Adipocyte (in vitro differentiated cells): ENCODE data around the gene TLCD3B.

Source experiments
- DNase-seq: peaks from one replicate; pipeline ENCODE4 v3.0.0-alpha.2; 2015; ENCODE audit warnings: low read depth
- H3K27me3 ChIP-seq: replicated peaks from 2 replicates; pipeline ENCODE4 v1.7.0; 2013; ENCODE audit warnings: mild to moderate bottlenecking, low read length, moderate library complexity; ENCODE audit not compliant: control insufficient read depth, insufficient read depth
- H3K36me3 ChIP-seq: 2 replicates; pipeline ENCODE4 v1.7.0; 2013; ENCODE audit warnings: low read length, mild to moderate bottlenecking, moderate library complexity; ENCODE audit not compliant: control insufficient read depth, insufficient read depth, severe bottlenecking
- H3K4me1 ChIP-seq: 2 replicates; pipeline ENCODE4 v1.7.0; 2013; ENCODE audit warnings: mild to moderate bottlenecking, low read length, moderate library complexity; ENCODE audit not compliant: control insufficient read depth, insufficient read depth
- H3K4me3 ChIP-seq: 2 replicates; pipeline ENCODE4 v1.7.0; 2013; ENCODE audit warnings: mild to moderate bottlenecking, low read length, moderate library complexity
- H3K9ac ChIP-seq: 2 replicates; pipeline ENCODE4 v1.7.0; 2013; ENCODE audit warnings: mild to moderate bottlenecking, low read length, moderate library complexity
- H3K9me3 ChIP-seq: 2 replicates; pipeline ENCODE4 v1.7.0; 2013; ENCODE audit warnings: mild to moderate bottlenecking, low read length, moderate library complexity; ENCODE audit not compliant: control insufficient read depth

The TLCD3B gene

DNA sequence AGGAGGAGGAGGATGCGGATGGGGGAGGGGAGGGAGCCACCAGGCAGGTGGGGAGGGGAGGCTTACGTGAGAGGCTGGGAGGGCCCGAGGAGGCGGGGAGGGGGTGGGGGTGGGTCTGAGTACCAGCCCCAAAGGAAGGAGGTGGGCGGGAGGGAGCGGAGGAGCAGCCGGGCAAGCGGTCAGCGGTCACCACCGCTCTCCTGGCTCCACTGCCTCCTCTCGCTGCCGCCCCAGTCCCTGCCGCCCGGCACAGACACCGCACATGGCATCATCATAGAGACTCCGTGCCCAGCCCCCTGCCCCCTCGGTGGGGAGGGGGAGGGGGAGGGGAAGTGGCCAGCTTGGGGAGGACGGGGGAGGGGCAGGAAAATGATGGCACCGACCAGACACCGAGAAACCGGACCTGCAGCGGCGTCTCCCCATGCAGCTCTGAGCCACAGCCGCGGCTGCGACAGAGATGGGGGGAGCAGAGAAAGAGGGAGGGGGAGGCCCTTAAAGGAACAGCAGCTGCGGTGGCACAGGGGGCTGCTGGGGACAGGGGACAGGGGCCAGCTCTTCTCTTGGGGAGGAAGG is at the start of gene TLCD3B:
TLCD3B (minus strand) TSS at position 431 of the 573 bp plus-strand sequence. CDS start 744 bp downstream, outside the sequence.
- peak; percentile 28 for DNase-seq
- H3K4me1 ChIP-seq: no peaks in the 10 kb centered on the region
- H3K36me3 ChIP-seq: no peaks in the 10 kb centered on the region
- H3K27me3 ChIP-seq: peaks cover 55% of the 10 kb centered on the region
- no peak within 1 kb of the TSS for H3K9ac ChIP-seq
- no peak within 1 kb of the TSS for H3K4me3 ChIP-seq
- H3K9me3 ChIP-seq: no peaks in the 10 kb centered on the region

GRCh38 chr16:30079480-30079879 is 48.4 kb upstream of the TLCD3B start:
- H3K36me3 ChIP-seq: peaks cover 57% of the 10 kb centered on the region
- no peak overlapping the region for H3K4me3 ChIP-seq
- peaks cover 26% of the 10 kb centered on the region for H3K4me1 ChIP-seq
- no peaks in the 10 kb centered on the region for H3K27me3 ChIP-seq
- H3K9ac ChIP-seq: no peak overlapping the region
- no peaks in the 10 kb centered on the region for H3K9me3 ChIP-seq
- DNase-seq: no peak

DNA sequence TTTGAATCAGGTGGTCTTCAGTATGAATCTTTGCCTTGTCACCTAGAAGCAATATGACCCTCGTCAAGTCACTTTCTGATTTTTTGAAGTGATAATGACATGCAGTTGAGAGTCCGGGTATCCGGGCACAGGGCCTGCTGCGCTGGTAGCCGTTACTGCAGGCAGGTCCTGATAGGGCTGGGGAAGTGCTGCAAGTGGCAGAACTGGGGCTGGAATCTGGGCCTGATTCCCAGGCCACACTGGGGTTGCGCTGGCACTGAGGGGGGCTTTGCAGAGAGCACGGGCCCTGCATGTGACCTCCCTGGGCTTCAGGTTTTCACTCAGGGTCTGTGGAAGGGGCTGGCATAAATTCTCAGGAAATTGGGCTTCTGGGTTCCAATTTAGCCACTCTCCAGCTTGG is 47.7 kb upstream of the TLCD3B start:
- no peak for DNase-seq
- H3K36me3 ChIP-seq: peaks cover 50% of the 10 kb centered on the region

DNA sequence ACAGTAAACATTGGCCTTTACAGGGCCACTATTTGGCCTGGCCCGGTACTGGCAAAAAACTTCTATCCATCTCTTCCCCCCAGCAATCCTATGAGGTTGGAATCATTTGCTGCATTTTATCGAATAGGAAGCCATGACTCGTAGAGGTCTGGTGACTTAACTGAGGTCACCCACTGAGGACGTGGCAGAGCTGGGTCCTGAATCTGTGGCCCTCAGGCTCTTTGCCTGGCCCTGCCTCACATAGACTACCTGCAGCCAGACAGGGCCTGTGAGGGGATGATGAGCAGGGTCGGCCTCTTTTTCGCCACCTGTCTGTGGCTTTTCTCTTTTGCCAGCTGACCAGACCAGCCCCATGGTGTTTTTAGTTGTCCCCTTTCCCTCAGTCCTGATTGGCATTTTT is 46.6 kb upstream of the TLCD3B start:
- Histone ChIP-seq H3K4me1 (peaks cover 26% of the 10 kb centered on the region), H3K27me3 (no peaks in the 10 kb centered on the region), H3K4me3 (peak overlapping the region; percentile 96), H3K36me3 (peaks cover 45% of the 10 kb centered on the region), H3K9ac (peak overlapping the region; percentile 96), H3K9me3 (no peaks in the 10 kb centered on the region)
- DNase-seq: no peak

More for the DNA sequence above, 47.7 kb upstream of the TLCD3B start:
- peaks cover 26% of the 10 kb centered on the region for H3K4me1 ChIP-seq
- H3K9me3 ChIP-seq: no peaks in the 10 kb centered on the region
- H3K4me3 ChIP-seq: no peak overlapping the region
- no peaks in the 10 kb centered on the region for H3K27me3 ChIP-seq
- no peak overlapping the region for H3K9ac ChIP-seq

GRCh38 chr16:30076276-30076791 is 45.3 kb upstream of the TLCD3B start:
- peak; percentile 57 for DNase-seq
- peak overlapping the region; percentile 96 for H3K4me3 ChIP-seq
- H3K27me3 ChIP-seq: no peaks in the 10 kb centered on the region
- H3K36me3 ChIP-seq: peaks cover 48% of the 10 kb centered on the region
- H3K4me1 ChIP-seq: peaks cover 26% of the 10 kb centered on the region
- no peaks in the 10 kb centered on the region for H3K9me3 ChIP-seq
- peak overlapping the region; percentile 96 for H3K9ac ChIP-seq

DNA sequence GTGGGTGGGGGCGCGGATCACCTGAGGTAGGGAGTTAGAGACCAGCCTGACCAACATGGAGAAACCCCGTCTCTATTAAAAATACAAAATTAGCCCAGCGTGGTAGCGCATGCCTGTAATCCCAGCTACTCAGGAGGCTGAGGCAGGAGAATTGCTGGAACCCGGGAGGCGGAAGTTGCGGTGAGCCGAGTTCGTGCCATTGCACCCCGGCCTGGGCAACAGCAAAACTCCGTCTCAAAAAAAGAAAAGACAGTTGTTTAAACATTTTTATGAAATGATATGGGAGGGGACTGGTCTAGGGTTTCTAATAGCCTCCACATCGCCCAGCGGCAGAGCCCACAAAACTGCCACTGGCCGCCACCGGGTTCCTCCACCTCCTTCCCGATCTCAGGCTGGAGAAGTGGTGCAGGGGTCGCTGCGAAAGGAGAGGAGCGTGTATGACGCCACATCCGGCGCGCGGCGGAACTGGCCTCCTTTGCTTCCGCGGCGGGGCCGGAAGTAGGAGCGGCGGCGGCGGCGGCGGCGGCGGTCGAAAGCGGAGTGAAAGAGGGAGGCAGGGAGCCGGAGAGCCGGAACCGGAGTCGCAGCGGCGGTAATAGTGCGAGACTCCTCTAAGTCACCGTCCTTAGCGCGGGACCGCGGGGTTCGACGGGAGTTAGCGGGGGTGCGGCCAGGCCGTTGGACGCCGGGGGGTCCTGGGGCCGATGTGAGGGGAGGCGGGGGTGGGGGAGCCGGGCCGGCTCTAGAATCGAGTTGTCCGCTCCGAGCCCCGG is 44.6 kb upstream of the TLCD3B start, which contains the start of gene PPP4C:
PPP4C (plus strand) TSS at position 492 of the 773 bp plus-strand sequence. CDS start 384 bp downstream, outside the sequence.
- peak; percentile 97 for DNase-seq
- Histone ChIP-seq H3K27me3 (no peaks in the 10 kb centered on the region), H3K4me1 (peaks cover 31% of the 10 kb centered on the region), H3K9me3 (no peaks in the 10 kb centered on the region), H3K4me3 (peak within 1 kb of the TSS; percentile 96), H3K9ac (peak within 1 kb of the TSS; percentile 96), H3K36me3 (peaks cover 48% of the 10 kb centered on the region)

DNA sequence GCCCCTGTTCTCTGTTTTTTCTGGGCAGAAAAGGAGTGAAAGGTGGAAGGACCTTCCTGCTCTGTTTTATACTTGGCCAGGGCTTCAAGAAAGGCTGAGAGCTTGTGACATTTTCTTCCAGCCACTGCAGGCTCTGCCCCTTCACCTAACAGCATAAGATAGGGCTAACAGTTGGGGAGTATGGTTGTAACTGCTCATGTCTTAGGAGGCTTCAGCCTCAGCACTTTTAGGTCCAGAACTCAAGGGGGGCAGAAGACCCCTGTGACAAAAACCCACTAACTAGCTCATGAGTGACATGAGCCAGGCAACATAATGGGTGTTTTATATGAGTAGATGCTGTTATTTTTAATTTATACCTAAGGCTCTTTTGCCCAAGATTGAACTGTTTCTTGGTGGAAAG is 39.4 kb upstream of the TLCD3B start:
- no peak for DNase-seq
- peaks cover 72% of the 10 kb centered on the region for H3K36me3 ChIP-seq

GRCh38 chr16:30069611-30070462 is 38.8 kb upstream of the TLCD3B start:
- Histone ChIP-seq H3K9ac (peak overlapping the region; percentile 100), H3K36me3 (peaks cover 72% of the 10 kb centered on the region), H3K27me3 (no peaks in the 10 kb centered on the region), H3K4me3 (peak overlapping the region; percentile 99), H3K4me1 (peaks cover 44% of the 10 kb centered on the region), H3K9me3 (no peaks in the 10 kb centered on the region)
- DNase-seq: no peak

More for the DNA sequence above, 39.4 kb upstream of the TLCD3B start:
- Histone ChIP-seq H3K9ac (peak overlapping the region; percentile 100), H3K27me3 (no peaks in the 10 kb centered on the region), H3K4me1 (peaks cover 49% of the 10 kb centered on the region), H3K9me3 (no peaks in the 10 kb centered on the region), H3K4me3 (peak overlapping the region; percentile 99)

DNA sequence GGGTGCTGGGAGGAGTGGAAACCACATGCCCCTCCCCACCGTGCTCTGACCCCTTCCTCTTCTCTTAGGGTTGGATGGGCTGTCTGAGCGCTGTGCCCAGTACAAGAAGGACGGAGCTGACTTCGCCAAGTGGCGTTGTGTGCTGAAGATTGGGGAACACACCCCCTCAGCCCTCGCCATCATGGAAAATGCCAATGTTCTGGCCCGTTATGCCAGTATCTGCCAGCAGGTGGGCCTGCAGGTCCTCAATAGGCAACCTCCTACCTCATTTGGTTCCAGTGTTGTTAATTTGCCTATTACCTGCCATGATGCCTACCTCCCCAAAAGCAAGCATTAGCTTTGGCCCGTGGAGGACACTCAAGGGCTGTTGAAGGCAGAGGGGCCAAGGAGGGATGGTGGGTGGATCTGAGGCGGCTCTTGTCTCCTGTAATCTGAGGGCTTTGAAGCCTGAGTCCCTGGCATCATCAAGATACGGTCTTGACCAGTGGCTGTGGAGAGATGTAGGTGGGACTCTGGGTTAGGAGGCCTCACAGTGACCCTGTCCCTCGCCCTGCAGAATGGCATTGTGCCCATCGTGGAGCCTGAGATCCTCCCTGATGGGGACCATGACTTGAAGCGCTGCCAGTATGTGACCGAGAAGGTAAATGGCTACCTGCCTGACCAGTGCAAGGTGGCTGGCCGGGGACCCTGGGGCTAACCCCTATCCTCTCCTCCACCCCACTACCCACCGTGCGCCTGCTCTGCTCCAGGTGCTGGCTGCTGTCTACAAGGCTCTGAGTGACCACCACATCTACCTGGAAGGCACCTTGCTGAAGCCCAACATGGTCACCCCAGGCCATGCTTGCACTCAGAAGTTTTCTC is 37.9 kb upstream of the TLCD3B start:
- peaks cover 72% of the 10 kb centered on the region for H3K36me3 ChIP-seq
- H3K4me3 ChIP-seq: peak overlapping the region; percentile 99
- DNase-seq: peak; percentile 58

DNA sequence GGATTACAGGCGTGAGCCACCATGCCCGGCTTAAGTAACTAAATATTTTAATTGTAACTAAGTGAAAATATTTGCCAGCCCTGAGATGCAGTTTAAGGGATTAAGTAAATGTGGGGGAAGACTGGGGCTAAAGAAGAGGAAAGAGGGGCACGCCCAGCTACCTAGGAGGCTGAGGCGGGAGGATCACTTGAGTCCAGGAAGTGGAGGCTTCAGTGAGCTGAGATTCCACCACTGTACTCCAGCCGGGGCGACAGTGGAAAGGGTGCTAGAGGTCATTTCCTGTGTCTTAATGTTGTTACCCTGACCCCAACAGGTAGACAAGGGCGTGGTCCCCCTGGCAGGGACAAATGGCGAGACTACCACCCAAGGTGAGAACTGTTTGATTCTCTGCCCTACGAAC is 37.3 kb upstream of the TLCD3B start:
- Histone ChIP-seq H3K9me3 (no peaks in the 10 kb centered on the region), H3K36me3 (peaks cover 72% of the 10 kb centered on the region), H3K4me3 (peak overlapping the region; percentile 99), H3K27me3 (no peaks in the 10 kb centered on the region), H3K9ac (peak overlapping the region; percentile 100), H3K4me1 (peaks cover 50% of the 10 kb centered on the region)
- DNase-seq: no peak

More for the DNA sequence above, 37.9 kb upstream of the TLCD3B start:
- Histone ChIP-seq H3K9me3 (no peaks in the 10 kb centered on the region), H3K4me1 (peaks cover 43% of the 10 kb centered on the region), H3K27me3 (no peaks in the 10 kb centered on the region), H3K9ac (peak overlapping the region; percentile 100)
